GM19395 (cell line): ENCODE data around the gene ACACB.

ENCODE experiments used
- ATAC-seq: cut with Tn5 transposase; IDR thresholded peaks from one replicate; pipeline ENCODE4 v1.9.1; 2021; ENCODE audit warnings: mild to moderate bottlenecking, moderate library complexity; ENCODE audit not compliant: unreplicated experiment

Gene ACACB

GRCh38 chr12:109250523-109250922 is 134.1 kb downstream of the ACACB start:
- ATAC-seq = no peak

DNA sequence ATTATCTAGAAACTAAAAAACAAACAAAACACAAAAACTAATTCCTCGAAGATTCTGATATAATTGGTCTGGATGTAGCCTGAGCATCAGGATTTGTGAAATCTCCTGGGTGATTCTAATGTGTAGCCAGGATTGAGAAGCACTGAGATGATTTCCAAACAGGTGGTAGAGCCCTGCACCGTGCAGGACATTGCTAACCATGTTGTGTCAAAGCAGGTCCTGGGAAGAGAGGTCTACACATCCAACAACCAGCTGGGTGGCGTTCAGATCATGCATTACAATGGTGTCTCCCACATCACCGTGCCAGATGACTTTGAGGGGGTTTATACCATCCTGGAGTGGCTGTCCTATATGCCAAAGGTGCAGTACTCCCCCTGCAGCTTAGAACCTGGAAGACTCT is 136.4 kb downstream of the ACACB start:
- no peak for ATAC-seq

GRCh38 chr12:109253913-109254544 is 137.6 kb downstream of the ACACB start:
- no peak for ATAC-seq

GRCh38 chr12:109255377-109255776 is 139.0 kb downstream of the ACACB start:
- no peak for ATAC-seq

DNA sequence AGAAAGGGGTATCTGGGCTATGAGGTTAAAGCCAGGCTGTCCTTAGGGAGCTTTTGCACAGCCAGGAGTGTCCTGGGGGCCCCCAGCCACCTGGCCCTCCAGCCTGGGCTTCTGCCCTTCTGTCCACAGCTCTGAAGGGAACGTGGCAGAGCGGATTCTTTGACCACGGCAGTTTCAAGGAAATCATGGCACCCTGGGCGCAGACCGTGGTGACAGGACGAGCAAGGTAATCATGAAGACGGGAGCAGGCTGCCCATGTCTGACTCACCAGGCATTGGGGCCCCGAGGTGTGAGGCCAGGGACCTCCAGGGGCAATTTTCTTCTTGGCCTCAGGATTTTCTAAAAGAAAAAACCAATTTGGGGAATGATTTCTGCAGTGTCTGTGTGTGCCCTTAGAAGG is 139.6 kb downstream of the ACACB start:
- ATAC-seq = no peak

DNA sequence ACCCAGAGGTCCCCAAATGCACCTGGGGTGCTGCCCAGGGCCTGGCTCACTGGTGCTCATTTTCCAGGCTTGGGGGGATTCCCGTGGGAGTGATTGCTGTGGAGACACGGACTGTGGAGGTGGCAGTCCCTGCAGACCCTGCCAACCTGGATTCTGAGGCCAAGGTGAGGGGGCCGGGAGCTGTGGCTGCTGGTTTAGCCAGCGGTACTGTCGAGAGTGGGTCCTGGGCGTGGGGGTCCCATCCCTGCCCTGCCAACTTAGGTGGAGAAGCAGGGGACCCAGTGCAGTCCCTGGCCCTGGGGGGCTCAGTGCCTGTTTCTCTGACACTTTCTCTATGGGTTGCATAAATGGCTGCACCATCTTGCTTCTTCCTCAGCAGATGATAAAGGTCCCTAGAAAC is 141.8 kb downstream of the ACACB start:
- no peak for ATAC-seq

DNA sequence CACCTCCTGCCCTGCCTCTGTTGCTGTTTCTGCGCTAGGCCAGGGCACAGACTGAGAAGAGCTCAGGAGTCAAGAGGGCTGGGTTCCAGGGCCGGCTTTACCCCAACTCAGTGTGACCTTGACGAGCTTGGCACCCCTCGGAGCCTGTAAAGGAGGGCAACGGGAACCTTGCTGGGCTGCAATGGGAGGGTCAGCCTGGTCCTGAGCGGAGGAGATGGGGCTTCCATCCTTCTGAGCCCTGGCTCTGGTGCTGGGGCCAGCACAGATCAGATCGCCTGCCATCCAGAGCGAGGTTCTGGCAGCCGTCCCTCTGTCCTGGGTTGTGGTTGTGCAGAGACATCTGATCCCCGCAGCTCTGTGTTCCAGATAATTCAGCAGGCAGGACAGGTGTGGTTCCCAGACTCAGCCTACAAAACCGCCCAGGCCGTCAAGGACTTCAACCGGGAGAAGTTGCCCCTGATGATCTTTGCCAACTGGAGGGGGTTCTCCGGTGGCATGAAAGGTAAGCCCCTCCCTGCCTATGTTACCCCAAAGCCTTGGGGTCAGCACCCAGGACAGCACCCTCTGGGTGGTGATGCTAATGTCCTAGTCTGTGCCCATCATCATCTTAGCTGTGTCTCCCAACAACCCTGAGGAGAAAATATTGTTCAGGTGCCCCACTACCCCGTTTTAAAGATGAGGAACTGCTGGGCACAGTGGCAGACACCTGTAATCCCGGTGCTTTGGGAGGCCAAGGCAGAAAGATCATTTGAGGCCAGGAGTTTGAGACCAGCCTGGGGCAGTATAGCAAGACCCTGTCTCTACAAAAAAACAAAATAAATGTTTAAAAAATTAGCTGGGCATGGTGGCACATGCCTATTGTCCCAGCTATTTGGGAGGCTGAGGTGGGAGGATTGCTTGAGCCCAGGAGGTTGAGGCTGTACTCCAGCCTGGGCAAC is 142.5 kb downstream of the ACACB start:
- no peak for ATAC-seq

GRCh38 chr12:109259545-109259895 is 143.1 kb downstream of the ACACB start:
- ATAC-seq = no peak

- no peak for ATAC-seq
Observed at GRCh38 chr12:109261087-109261486, 144.7 kb downstream of the ACACB start.

GRCh38 chr12:109261939-109262338 is 145.6 kb downstream of the ACACB start:
- no peak for ATAC-seq

- ATAC-seq = no peak
Observed at GRCh38 chr12:109263439-109263838, 147.1 kb downstream of the ACACB start.

- ATAC-seq = no peak
Observed at GRCh38 chr12:109264095-109264942, 147.9 kb downstream of the ACACB start.

GRCh38 chr12:109264943-109265650 is 148.7 kb downstream of the ACACB start:
- ATAC-seq = no peak

- ATAC-seq = no peak
Observed at GRCh38 chr12:109266106-109266879, 149.9 kb downstream of the ACACB start.

DNA sequence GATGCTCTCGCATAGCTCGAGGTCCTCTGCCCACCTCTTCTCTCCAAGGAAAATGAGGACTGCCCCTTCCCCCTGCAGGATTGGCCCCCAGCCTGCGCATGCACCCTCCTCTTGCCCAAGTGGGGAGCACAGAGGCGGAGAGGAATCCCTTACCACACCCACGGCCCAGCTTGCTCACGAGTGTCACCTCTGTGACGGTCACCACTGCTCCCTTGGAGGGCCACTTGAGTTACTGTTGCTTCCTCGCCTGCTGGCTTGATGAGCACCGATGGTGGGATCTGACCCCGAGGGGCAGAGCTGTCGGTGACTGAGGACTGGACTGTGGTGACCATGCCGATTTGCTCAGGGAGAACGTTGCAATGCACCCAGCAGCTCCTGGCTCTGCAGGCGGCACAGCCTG is 151.0 kb downstream of the ACACB start:
- no peak for ATAC-seq

GRCh38 chr12:109268896-109269295 is 152.5 kb downstream of the ACACB start:
- ATAC-seq = no peak

DNA sequence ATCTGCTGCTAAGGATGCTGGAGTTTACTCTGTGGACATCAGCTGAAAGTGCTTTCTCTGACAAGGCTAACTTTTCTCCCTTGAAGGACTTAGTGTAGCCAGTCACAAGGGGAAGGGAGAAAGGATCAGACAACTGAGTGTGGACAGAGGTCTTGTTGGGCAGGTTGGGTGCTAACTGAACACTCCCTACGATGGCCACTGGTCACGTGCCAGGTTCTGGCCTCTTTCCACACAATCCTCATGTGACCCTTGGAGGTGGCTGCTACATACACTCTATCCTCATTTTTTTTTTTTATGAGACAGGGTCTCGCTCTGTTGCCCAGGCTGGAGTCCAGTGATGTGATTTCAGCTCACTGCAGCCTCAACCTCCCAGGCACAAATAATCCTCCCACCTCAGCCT is 153.0 kb downstream of the ACACB start:
- ATAC-seq = no peak

DNA sequence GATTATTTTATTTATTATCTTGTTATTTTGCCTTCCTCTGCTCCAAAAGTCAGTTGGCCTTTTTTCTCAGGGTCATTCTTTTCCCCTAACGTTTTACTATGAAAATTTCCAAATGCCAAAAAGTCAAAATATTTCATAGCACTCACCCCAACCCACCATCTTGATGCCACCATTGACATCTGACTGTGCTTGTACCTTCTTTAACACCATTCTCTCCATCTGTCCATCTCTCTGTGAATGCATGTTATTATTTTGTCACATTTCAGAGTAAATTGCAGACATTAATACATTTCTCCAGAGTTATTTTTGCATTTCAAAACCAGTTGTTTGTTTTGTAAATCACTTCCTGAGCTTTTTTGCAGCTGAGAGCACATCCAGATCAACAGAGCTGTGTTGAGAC is 154.1 kb downstream of the ACACB start:
- ATAC-seq = no peak

DNA sequence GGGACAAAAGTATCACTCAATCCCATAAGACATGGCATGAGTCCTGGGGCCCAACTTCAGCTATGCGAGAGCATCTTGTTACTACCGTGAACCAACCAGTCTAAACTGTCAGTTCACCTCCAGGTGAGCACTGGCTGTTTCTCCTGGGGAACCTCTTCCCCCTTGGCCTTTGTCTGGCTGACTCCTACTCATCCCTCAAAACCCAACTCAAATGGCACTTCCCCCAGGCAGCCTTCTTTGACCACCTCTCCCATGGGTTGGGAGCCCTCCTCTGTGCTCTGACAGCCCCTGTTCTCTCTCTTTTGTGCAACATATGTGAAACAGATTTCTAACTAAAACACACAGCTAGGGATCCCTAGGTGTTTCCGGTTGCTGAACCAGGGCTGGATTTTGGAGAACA is 155.0 kb downstream of the ACACB start:
- ATAC-seq = no peak

GRCh38 chr12:109273354-109273753 is 157.0 kb downstream of the ACACB start:
- ATAC-seq = no peak
